Endothelial cell (in vitro differentiated cells): Measurements from ENCODE around the gene CCL23. TPM values are rescaled to one million over a fixed set of nuclear protein-coding genes. Genes with fewer than 3 reads are reported as not detected.
"Not testable (repeated sequence)": the region's sequence is repeated elsewhere in the genome, so short reads cannot be mapped to it uniquely, and the experiment has no call there.

ENCODE experiments used
- DNase-seq: peaks from one replicate; pipeline ENCODE4 v3.0.0; 2021; ENCODE audit warnings: low spot score
- H3K27ac Mint-ChIP-seq: one replicate; pipeline ENCODE4 v1.8.0; 2021; ENCODE audit warnings: mixed read lengths, inconsistent platforms; ENCODE audit not compliant: unreplicated experiment
- H3K27me3 Mint-ChIP-seq: one replicate; pipeline ENCODE4 v1.8.0; 2021; ENCODE audit warnings: mild to moderate bottlenecking, moderate library complexity, mixed read lengths, inconsistent platforms; ENCODE audit not compliant: unreplicated experiment
- H3K36me3 Mint-ChIP-seq: one replicate; pipeline ENCODE4 v1.8.0; 2021; ENCODE audit warnings: mild to moderate bottlenecking, low read depth, mixed read lengths, inconsistent platforms; ENCODE audit not compliant: unreplicated experiment
- H3K4me1 Mint-ChIP-seq: one replicate; pipeline ENCODE4 v1.8.0; 2021; ENCODE audit warnings: mild to moderate bottlenecking, mixed read lengths, inconsistent platforms; ENCODE audit not compliant: unreplicated experiment
- H3K4me3 Mint-ChIP-seq: one replicate; pipeline ENCODE4 v1.8.0; 2021; ENCODE audit warnings: mild to moderate bottlenecking, mixed read lengths, inconsistent platforms; ENCODE audit not compliant: unreplicated experiment
- H3K9me3 Mint-ChIP-seq: one replicate; pipeline ENCODE4 v1.8.0; 2021; ENCODE audit warnings: mixed read lengths, inconsistent platforms; ENCODE audit not compliant: unreplicated experiment
- total RNA-seq: library from RNA; stranded (reverse); fragmentation: NEBNext Ultra II Directional; extraction: Animal tissue kit (Norgen Biotek cat#: 25700); gene quantifications from one replicate; pipeline ENCODE4 v1.2.1, GENCODE V29; 2021; ENCODE audit not compliant: unreplicated experiment
- TF ChIP-seq, protein P1 (sequence below): fragments of 200-600 bp; sonication (generic); IDR thresholded peaks from one replicate; pipeline ENCODE4 v1.5.0; 2021; ENCODE audit warnings: antibody characterized with exemption; ENCODE audit not compliant: unreplicated experiment

Gene CCL23
- total RNA-seq, 1 donor from 2014 or later = not detected

DNA sequence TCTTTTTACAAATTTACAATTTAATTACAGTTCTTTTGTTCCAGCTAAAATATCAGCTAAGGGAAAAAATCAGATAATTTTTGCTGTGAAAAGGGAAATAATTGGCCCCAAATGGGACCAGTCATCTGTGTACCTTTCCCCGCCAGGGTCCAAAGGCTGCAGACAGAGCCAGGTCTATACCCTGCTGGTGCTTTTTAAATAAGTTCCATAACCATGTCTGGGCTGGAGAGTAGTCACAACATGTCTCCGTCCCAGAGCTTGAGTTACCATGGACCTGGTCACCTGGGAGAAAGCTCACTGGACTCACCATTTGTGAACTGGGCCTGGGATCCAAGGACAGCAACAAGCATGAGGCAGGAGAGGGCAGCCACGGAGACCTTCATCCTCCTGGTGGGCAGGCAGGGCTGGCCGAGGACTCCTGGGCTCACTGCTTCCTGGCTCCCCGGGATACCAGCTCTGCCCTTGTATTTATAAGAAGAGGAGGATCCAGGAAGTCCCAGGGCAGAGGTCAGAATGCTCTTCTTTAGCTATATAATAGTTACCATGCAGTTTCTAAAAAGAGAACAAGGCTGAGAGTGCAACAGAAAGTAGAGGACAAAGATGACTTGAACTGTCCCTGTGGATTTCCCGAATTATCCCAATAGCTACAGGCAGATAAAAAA is 16.5 kb downstream of the CCL23 start, which contains the start of gene CCL15:
CCL15 (minus strand) TSS at position 444 of the 662 bp plus-strand sequence; CDS start at position 383, 61 bp downstream.
- Mint-ChIP-seq H3K36me3 (no peaks in the 10 kb centered on the region), H3K4me1 (no peaks in the 10 kb centered on the region), H3K27ac (no peak within 1 kb of the TSS), H3K4me3 (no peak within 1 kb of the TSS), H3K27me3 (peaks cover 1% of the 10 kb centered on the region), H3K9me3 (no peaks in the 10 kb centered on the region)
- no peak for DNase-seq
- TF ChIP-seq, protein P1, sequence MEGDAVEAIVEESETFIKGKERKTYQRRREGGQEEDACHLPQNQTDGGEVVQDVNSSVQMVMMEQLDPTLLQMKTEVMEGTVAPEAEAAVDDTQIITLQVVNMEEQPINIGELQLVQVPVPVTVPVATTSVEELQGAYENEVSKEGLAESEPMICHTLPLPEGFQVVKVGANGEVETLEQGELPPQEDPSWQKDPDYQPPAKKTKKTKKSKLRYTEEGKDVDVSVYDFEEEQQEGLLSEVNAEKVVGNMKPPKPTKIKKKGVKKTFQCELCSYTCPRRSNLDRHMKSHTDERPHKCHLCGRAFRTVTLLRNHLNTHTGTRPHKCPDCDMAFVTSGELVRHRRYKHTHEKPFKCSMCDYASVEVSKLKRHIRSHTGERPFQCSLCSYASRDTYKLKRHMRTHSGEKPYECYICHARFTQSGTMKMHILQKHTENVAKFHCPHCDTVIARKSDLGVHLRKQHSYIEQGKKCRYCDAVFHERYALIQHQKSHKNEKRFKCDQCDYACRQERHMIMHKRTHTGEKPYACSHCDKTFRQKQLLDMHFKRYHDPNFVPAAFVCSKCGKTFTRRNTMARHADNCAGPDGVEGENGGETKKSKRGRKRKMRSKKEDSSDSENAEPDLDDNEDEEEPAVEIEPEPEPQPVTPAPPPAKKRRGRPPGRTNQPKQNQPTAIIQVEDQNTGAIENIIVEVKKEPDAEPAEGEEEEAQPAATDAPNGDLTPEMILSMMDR = no peak

GRCh38 chr17:36000732-36001109 is 17.1 kb downstream of the CCL23 start:
- DNase-seq = no peak
- Mint-ChIP-seq H3K36me3 (no peaks in the 10 kb centered on the region), H3K4me3 (no peak overlapping the region), H3K9me3 (no peaks in the 10 kb centered on the region), H3K27ac (no peak overlapping the region), H3K4me1 (no peaks in the 10 kb centered on the region), H3K27me3 (peaks cover 1% of the 10 kb centered on the region)
- TF ChIP-seq, protein P1 = no peak

GRCh38 chr17:35998756-35999155 is 19.0 kb downstream of the CCL23 start:
- Mint-ChIP-seq H3K36me3 (no peaks in the 10 kb centered on the region), H3K4me1 (no peaks in the 10 kb centered on the region), H3K9me3 (no peaks in the 10 kb centered on the region), H3K27ac (no peak overlapping the region), H3K27me3 (peaks cover 1% of the 10 kb centered on the region), H3K4me3 (no peak overlapping the region)
- DNase-seq = no peak
- TF ChIP-seq, protein P1 = no peak

DNA sequence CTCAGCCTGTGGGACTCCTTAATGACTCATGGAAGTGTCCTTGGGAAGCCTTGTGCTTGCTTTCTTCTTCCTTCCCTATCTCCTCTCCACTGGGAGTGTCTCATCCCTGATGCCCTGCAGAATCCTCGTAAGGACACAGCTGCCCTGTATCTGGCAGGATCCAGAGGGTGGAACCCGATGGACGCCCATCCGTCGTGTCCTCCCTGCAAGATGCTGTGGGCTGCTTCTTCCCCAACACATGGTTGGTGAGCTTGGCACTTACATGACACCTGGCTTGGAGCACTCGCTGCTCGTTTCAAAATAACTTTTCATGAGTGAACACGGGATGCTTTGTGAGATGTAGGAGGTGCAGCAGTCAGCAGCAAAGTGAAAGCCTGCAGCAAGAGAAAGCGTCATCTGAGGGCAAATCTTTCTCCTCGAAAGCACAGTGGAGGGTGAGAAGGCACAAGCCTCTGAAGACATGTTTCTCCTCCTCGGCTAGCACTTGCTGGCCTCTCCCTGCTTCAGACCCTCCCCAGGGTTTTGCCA is 19.7 kb downstream of the CCL23 start:
- Mint-ChIP-seq H3K4me3 (no peak overlapping the region), H3K4me1 (no peaks in the 10 kb centered on the region), H3K9me3 (no peaks in the 10 kb centered on the region), H3K36me3 (no peaks in the 10 kb centered on the region), H3K27me3 (peaks cover 1% of the 10 kb centered on the region), H3K27ac (no peak overlapping the region)
- TF ChIP-seq, protein P1 = no peak
- DNase-seq = no peak

GRCh38 chr17:35995346-35995745 is 22.4 kb downstream of the CCL23 start:
- DNase-seq, H3K36me3 Mint-ChIP-seq, H3K27ac Mint-ChIP-seq, H3K27me3 Mint-ChIP-seq, H3K4me1 Mint-ChIP-seq, H3K9me3 Mint-ChIP-seq, H3K4me3 Mint-ChIP-seq: not testable (repeated sequence)
